Right ventricle myocardium superior (tissue), 1 donor: ENCODE data around the gene EPHA6. TPM values are rescaled to one million over a fixed set of nuclear protein-coding genes. Genes with fewer than 3 reads are reported as not detected.

Source experiments
- ATAC-seq: fragments of 200-7000 bp; cut with Tn5 transposase; one replicate; pipeline ENCODE4 v1.9.1; 2020; ENCODE audit warnings: mild to moderate bottlenecking; ENCODE audit not compliant: poor library complexity
- DNase-seq: peaks from one replicate; pipeline ENCODE4 v3.0.0-alpha.2; 2020
- intact Hi-C: fragments of 100-400 bp; cut with DNase I; formaldehyde crosslinking; loops from one replicate; pipeline ENCODE4 v1.11.2; 2022
- long read RNA-seq: library from polyadenylated mRNA; unstranded; transcript quantifications from one replicate; pipeline ENCODE4 v2.0.0, GENCODE V29; 2021
- total RNA-seq: library from RNA; stranded (reverse); fragmentation: NEBNext Ultra II Directional; extraction: Animal tissue kit (Norgen Biotek cat#: 25700); gene quantifications from one replicate; pipeline ENCODE4 v1.2.1, GENCODE V29; 2021
- donor health status: DM: no; HTN: yes; CAD: no; lungs with severe emphysema.

The EPHA6 gene
- 0.70 TPM for total RNA-seq
- long read RNA-seq = 0 reads

- DNase-seq (peak; percentile 68), ATAC-seq (peak; percentile 86)
- intact Hi-C loops = no loop called here
Measured at GRCh38 chr3:96813820-96814650, at the start of gene EPHA6. EPHA6 (plus strand) TSS chr3:96814594.

- DNase-seq = no peak
- intact Hi-C loops = no loop called here
- no peak for ATAC-seq
Measured at GRCh38 chr3:96776818-96777217, 37.6 kb upstream of the EPHA6 start.

GRCh38 chr3:96779810-96780209 is 34.6 kb upstream of the EPHA6 start:
- intact Hi-C loops = no loop called here
- no peak for ATAC-seq
- no peak for DNase-seq

GRCh38 chr3:96796101-96796500 is 18.3 kb upstream of the EPHA6 start:
- ATAC-seq = no peak
- intact Hi-C loops = no loop called here

GRCh38 chr3:96803870-96804269 is 10.5 kb upstream of the EPHA6 start:
- intact Hi-C loops = no loop called here
- ATAC-seq (no peak), DNase-seq (no peak)

More at GRCh38 chr3:96796101-96796500, 18.3 kb upstream of the EPHA6 start:
- no peak for DNase-seq

GRCh38 chr3:96806341-96806740 is 8.1 kb upstream of the EPHA6 start:
- intact Hi-C loops = no loop called here
- no peak for ATAC-seq
- DNase-seq = no peak

- ATAC-seq (peak; percentile 91), DNase-seq (peak; percentile 75)
- intact Hi-C loops = no loop called here
Measured at GRCh38 chr3:96813134-96813819, 1.1 kb upstream of the EPHA6 start.

- intact Hi-C loops = no loop called here
- DNase-seq (peak; percentile 40), ATAC-seq (no peak)
Measured at GRCh38 chr3:96814651-96815567, 515 bp downstream of the EPHA6 start.

- intact Hi-C loops = no loop called here
- no peak for ATAC-seq
Measured at GRCh38 chr3:96831175-96831574, 16.8 kb downstream of the EPHA6 start.

GRCh38 chr3:96833301-96833700 is 18.9 kb downstream of the EPHA6 start:
- intact Hi-C loops = no loop called here
- ATAC-seq = no peak
- no peak for DNase-seq

More at GRCh38 chr3:96831175-96831574, 16.8 kb downstream of the EPHA6 start:
- no peak for DNase-seq

- ATAC-seq (no peak), DNase-seq (no peak)
- intact Hi-C loops = no loop called here
Measured at GRCh38 chr3:96836153-96836915, 21.9 kb downstream of the EPHA6 start.

GRCh38 chr3:96843505-96844203 is 29.3 kb downstream of the EPHA6 start:
- DNase-seq = no peak
- intact Hi-C loops = no loop called here

GRCh38 chr3:96844204-96844514 is 29.8 kb downstream of the EPHA6 start:
- no peak for ATAC-seq
- intact Hi-C loops = no loop called here
- DNase-seq = no peak

More at GRCh38 chr3:96843505-96844203, 29.3 kb downstream of the EPHA6 start:
- ATAC-seq = no peak

- ATAC-seq (no peak), DNase-seq (no peak)
- intact Hi-C loops = no loop called here
Measured at GRCh38 chr3:96852849-96853248, 38.5 kb downstream of the EPHA6 start.

- intact Hi-C loops = no loop called here
- ATAC-seq (no peak), DNase-seq (no peak)
Measured at GRCh38 chr3:96860882-96861281, 46.5 kb downstream of the EPHA6 start.

GRCh38 chr3:96863129-96863740 is 48.8 kb downstream of the EPHA6 start:
- intact Hi-C loops = no loop called here
- no peak for DNase-seq
- no peak for ATAC-seq

- intact Hi-C loops = no loop called here
- DNase-seq (no peak), ATAC-seq (no peak)
Measured at GRCh38 chr3:96865605-96866004, 51.2 kb downstream of the EPHA6 start.

GRCh38 chr3:96869316-96869715 is 54.9 kb downstream of the EPHA6 start:
- ATAC-seq (no peak), DNase-seq (no peak)
- intact Hi-C loops = no loop called here
